Activated T-helper 2 cell treated with anti-CD3 and anti-CD28 coated beads, Interferon-gamma antibody, Interleukin-2, Interleukin-4, amounts not matched to agents 10 μg/mL and 5 μg/mL and 100 μg/mL, durations not matched to agents 14 hours and 24 hours and 36 hours (primary cell): Measurements from ENCODE around the gene PDILT. TPM values are rescaled to one million over a fixed set of nuclear protein-coding genes. Genes with fewer than 3 reads are reported as not detected.
"Not testable (repeated sequence)": the region's sequence is repeated elsewhere in the genome, so short reads cannot be mapped to it uniquely, and the experiment has no call there.

Experiments used
- DNase-seq: peaks from one replicate; pipeline ENCODE4 v3.0.0; 2021; ENCODE audit warnings: low spot score
- H3K27ac Mint-ChIP-seq: one replicate; pipeline ENCODE4 v1.8.0; 2021; ENCODE audit warnings: mixed read lengths
- H3K27me3 Mint-ChIP-seq: one replicate; pipeline ENCODE4 v1.8.0; 2021; ENCODE audit warnings: low read depth, mixed read lengths
- H3K36me3 Mint-ChIP-seq: one replicate; pipeline ENCODE4 v1.8.0; 2021; ENCODE audit warnings: low read depth, mixed read lengths
- H3K4me1 Mint-ChIP-seq: one replicate; pipeline ENCODE4 v1.8.0; 2021; ENCODE audit warnings: low read depth, mixed read lengths
- H3K4me3 Mint-ChIP-seq: one replicate; pipeline ENCODE4 v1.8.0; 2021; ENCODE audit warnings: low read depth, mild to moderate bottlenecking, moderate library complexity, mixed read lengths
- H3K9me3 Mint-ChIP-seq: one replicate; pipeline ENCODE4 v1.8.0; 2021; ENCODE audit warnings: mixed read lengths
- intact Hi-C: fragments of 100-400 bp; cut with micrococcal nuclease; formaldehyde crosslinking; loops from one replicate; pipeline ENCODE4 v1.15.1; 2023
- total RNA-seq: library from RNA; stranded (reverse); gene quantifications from 2 replicates; pipeline ENCODE4 v1.2.3, GENCODE V29; 2022

The PDILT gene
- total RNA-seq = 0.07 TPM in 1 of 2 replicates, not detected in the other

GRCh38 chr16:20404637-20405036 is at the start of gene PDILT:
TSS of gene PDILT (minus strand) at chr16:20404737. CDS start at chr16:20399300, 5,437 bp downstream.
- no peak for DNase-seq
- Mint-ChIP-seq H3K27me3 (peaks cover 1% of the 10 kb centered on the region), H3K9me3 (no peaks in the 10 kb centered on the region), H3K4me1 (no peaks in the 10 kb centered on the region), H3K4me3 (no peak within 1 kb of the TSS), H3K27ac (no peak within 1 kb of the TSS), H3K36me3 (no peaks in the 10 kb centered on the region)
- intact Hi-C loops = no loop called here

GRCh38 chr16:20453633-20454032 is 49.1 kb upstream of the PDILT start:
- DNase-seq, H3K4me1 Mint-ChIP-seq, H3K36me3 Mint-ChIP-seq, H3K27ac Mint-ChIP-seq, H3K4me3 Mint-ChIP-seq, intact Hi-C loops, H3K27me3 Mint-ChIP-seq, H3K9me3 Mint-ChIP-seq: not testable (repeated sequence)

GRCh38 chr16:20451364-20451763 is 46.8 kb upstream of the PDILT start, which contains the start of gene ACSM2A:
TSS of gene ACSM2A (plus strand) at chr16:20451521. CDS start at chr16:20460115, 8,594 bp downstream.
- H3K4me3 Mint-ChIP-seq, H3K9me3 Mint-ChIP-seq, DNase-seq, H3K27me3 Mint-ChIP-seq, H3K27ac Mint-ChIP-seq, H3K4me1 Mint-ChIP-seq, H3K36me3 Mint-ChIP-seq, intact Hi-C loops: not testable (repeated sequence)

GRCh38 chr16:20446652-20447393 is 42.3 kb upstream of the PDILT start:
- H3K4me3 Mint-ChIP-seq, DNase-seq, intact Hi-C loops, H3K27me3 Mint-ChIP-seq, H3K27ac Mint-ChIP-seq, H3K4me1 Mint-ChIP-seq, H3K9me3 Mint-ChIP-seq, H3K36me3 Mint-ChIP-seq: not testable (repeated sequence)

GRCh38 chr16:20441859-20442258 is 37.3 kb upstream of the PDILT start:
- H3K27ac Mint-ChIP-seq, H3K27me3 Mint-ChIP-seq, DNase-seq, H3K4me3 Mint-ChIP-seq, H3K4me1 Mint-ChIP-seq, intact Hi-C loops, H3K9me3 Mint-ChIP-seq, H3K36me3 Mint-ChIP-seq: not testable (repeated sequence)

- Mint-ChIP-seq H3K9me3 (no peaks in the 10 kb centered on the region), H3K4me1 (no peaks in the 10 kb centered on the region), H3K27me3 (no peaks in the 10 kb centered on the region), H3K27ac (no peak overlapping the region), H3K4me3 (no peak overlapping the region), H3K36me3 (no peaks in the 10 kb centered on the region)
- no peak for DNase-seq
- intact Hi-C loops = no loop called here
Measured at GRCh38 chr16:20441191-20441590, 36.7 kb upstream of the PDILT start.

- H3K27ac Mint-ChIP-seq, H3K4me1 Mint-ChIP-seq, H3K9me3 Mint-ChIP-seq, H3K4me3 Mint-ChIP-seq, intact Hi-C loops, H3K36me3 Mint-ChIP-seq, H3K27me3 Mint-ChIP-seq, DNase-seq: not testable (repeated sequence)
Measured at GRCh38 chr16:20440731-20441130, 36.2 kb upstream of the PDILT start.

GRCh38 chr16:20439820-20440231 is 35.3 kb upstream of the PDILT start:
- H3K4me1 Mint-ChIP-seq = not testable (repeated sequence)

GRCh38 chr16:20438950-20439349 is 34.4 kb upstream of the PDILT start:
- not testable (repeated sequence) for H3K4me1 Mint-ChIP-seq, H3K4me3 Mint-ChIP-seq, H3K36me3 Mint-ChIP-seq

More at GRCh38 chr16:20439820-20440231, 35.3 kb upstream of the PDILT start:
- H3K27me3 Mint-ChIP-seq, H3K36me3 Mint-ChIP-seq, H3K9me3 Mint-ChIP-seq, H3K4me3 Mint-ChIP-seq, DNase-seq, H3K27ac Mint-ChIP-seq, intact Hi-C loops: not testable (repeated sequence)

GRCh38 chr16:20430948-20431347 is 26.4 kb upstream of the PDILT start:
- Mint-ChIP-seq H3K4me1 (no peaks in the 10 kb centered on the region), H3K4me3 (no peak overlapping the region), H3K27ac (no peak overlapping the region), H3K36me3 (no peaks in the 10 kb centered on the region), H3K9me3 (no peaks in the 10 kb centered on the region), H3K27me3 (no peaks in the 10 kb centered on the region)
- intact Hi-C loops = no loop called here
- DNase-seq = no peak

More at GRCh38 chr16:20438950-20439349, 34.4 kb upstream of the PDILT start:
- H3K27me3 Mint-ChIP-seq, DNase-seq, intact Hi-C loops, H3K27ac Mint-ChIP-seq, H3K9me3 Mint-ChIP-seq: not testable (repeated sequence)

- H3K9me3 Mint-ChIP-seq, intact Hi-C loops, H3K4me3 Mint-ChIP-seq, H3K36me3 Mint-ChIP-seq, DNase-seq, H3K4me1 Mint-ChIP-seq, H3K27ac Mint-ChIP-seq, H3K27me3 Mint-ChIP-seq: not testable (repeated sequence)
Measured at GRCh38 chr16:20430480-20430879, 25.9 kb upstream of the PDILT start.

- H3K9me3 Mint-ChIP-seq, H3K4me3 Mint-ChIP-seq, H3K27ac Mint-ChIP-seq, H3K36me3 Mint-ChIP-seq, DNase-seq, H3K4me1 Mint-ChIP-seq, intact Hi-C loops, H3K27me3 Mint-ChIP-seq: not testable (repeated sequence)
Measured at GRCh38 chr16:20429499-20429898, 25.0 kb upstream of the PDILT start.

GRCh38 chr16:20427401-20427797 is 22.9 kb upstream of the PDILT start:
- H3K9me3 Mint-ChIP-seq, H3K36me3 Mint-ChIP-seq, H3K4me1 Mint-ChIP-seq, intact Hi-C loops, H3K27ac Mint-ChIP-seq, H3K4me3 Mint-ChIP-seq, H3K27me3 Mint-ChIP-seq, DNase-seq: not testable (repeated sequence)
